C4-2B (cell line): ENCODE measurements around the gene SCAI.

Experiments used
- H3K27ac ChIP-seq: fragments of 450-650 bp; 2 replicates; pipeline ENCODE4 v1.5.1; 2017
- ZFX ChIP-seq: fragments of 450-650 bp; IDR thresholded peaks from 2 replicates; pipeline ENCODE4 v1.6.1; 2017
- TF ChIP-seq, protein P1 (sequence below): fragments of 450-650 bp; conservative IDR thresholded peaks from 2 replicates; pipeline ENCODE4 v1.5.1; 2017; ENCODE audit warnings: mild to moderate bottlenecking

Gene SCAI

DNA sequence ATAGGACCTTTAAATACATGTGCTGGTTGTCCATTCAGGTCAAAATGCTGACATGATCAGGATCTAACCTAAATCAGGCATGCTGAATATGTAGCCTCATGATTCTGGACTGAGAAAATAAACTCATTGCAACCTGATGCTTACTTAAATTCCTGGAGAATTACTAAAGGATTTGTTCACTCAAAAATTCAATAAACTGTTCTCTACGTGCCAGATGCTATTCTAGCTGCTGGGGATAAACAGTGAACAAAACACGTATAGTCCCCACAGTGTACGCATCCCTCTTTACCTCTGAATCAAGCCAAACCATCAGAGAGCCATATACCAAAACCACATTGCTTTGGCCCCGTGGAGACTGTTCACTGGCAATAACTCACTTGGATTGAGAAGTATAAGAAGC, 6.1 kb downstream of the SCAI start:
- TF ChIP-seq, protein P1, sequence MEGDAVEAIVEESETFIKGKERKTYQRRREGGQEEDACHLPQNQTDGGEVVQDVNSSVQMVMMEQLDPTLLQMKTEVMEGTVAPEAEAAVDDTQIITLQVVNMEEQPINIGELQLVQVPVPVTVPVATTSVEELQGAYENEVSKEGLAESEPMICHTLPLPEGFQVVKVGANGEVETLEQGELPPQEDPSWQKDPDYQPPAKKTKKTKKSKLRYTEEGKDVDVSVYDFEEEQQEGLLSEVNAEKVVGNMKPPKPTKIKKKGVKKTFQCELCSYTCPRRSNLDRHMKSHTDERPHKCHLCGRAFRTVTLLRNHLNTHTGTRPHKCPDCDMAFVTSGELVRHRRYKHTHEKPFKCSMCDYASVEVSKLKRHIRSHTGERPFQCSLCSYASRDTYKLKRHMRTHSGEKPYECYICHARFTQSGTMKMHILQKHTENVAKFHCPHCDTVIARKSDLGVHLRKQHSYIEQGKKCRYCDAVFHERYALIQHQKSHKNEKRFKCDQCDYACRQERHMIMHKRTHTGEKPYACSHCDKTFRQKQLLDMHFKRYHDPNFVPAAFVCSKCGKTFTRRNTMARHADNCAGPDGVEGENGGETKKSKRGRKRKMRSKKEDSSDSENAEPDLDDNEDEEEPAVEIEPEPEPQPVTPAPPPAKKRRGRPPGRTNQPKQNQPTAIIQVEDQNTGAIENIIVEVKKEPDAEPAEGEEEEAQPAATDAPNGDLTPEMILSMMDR, result no peak
- no peak for TF ChIP-seq ZFX
- H3K27ac ChIP-seq, result no peak overlapping the region

DNA sequence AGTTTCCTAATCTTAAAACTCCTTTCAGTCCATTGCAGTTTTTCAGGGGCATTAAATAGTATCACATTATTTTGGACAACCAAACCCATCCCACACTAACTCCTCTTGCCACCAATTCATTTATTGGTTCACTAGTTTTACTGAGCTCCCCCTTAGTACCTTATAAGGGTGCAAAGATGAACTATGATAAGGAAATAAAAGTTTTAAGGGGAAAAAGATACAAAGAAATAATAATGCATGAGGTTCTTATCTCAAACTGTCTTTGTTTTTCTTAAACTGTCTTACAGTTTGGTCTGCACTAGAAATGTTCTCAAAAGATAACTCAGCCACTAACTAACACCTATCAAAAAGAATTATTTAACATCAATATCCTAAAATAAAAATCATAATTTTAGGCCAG, 8.4 kb downstream of the SCAI start:
- TF ChIP-seq ZFX, result no peak
- TF ChIP-seq, protein P1, result no peak
- no peak overlapping the region for H3K27ac ChIP-seq

DNA sequence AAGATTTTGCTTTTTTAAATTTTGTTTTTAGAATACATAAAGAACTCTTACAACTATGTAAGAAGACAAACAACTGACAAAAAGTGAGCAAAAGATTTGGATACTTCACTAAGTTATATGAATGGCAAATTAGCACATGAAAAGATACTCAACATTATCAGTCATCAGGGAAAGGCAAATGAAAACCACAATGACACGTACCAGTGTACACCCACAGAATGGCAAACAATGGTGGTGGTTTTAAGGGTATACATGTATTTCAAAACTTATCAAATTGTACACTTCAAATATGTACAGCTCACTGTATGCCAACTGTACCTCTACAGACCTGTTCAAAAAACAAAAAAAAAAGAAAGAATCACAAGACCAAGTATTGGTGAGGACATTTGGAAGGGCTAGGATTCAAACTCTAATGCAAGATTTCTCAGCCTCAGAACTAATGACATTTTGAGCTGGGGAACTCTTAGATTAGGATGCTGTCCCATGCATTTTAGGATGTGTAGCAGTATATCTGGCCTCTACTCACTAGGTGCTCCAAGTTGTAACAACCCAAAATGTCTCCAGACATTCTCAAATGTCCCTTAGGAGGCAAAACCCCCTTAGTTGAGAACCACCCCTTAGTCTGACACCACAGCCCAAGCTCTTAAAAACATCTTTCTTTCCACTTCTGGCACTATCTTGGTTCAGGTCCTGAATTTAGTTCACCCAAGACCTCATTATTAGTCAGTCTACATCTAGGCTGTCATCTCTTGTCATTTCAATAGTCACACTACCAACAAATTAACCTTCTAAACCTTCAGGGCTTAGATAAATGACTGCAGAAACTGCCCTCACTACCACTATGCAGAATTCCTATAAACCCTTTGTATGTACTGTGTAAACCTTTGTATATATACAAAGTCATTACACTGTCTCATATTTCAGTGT, 9.7 kb downstream of the SCAI start:
- no peak overlapping the region for H3K27ac ChIP-seq

DNA sequence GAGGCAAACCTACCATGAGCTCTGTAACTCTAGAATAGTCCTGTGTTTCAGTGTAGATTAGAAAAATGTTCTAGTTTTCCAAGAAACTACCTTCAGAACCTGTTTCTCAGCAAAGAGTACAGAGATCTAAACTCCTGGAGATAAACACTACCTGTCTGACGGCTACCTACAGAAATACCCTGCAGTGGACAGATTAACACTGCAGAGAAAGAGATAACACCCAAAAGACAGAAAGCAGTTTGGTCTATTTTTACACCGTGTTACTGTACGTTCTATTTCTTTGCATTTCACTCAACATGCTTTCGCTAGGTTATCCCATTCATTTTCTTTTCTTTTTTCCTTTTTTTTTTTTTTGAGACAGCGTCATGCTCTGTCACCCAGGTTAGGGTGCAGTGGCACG, 11.6 kb downstream of the SCAI start:
- TF ChIP-seq, protein P1, result no peak
- no peak for TF ChIP-seq ZFX
- H3K27ac ChIP-seq, result no peak overlapping the region

More for the DNA sequence above, 9.7 kb downstream of the SCAI start:
- TF ChIP-seq, protein P1, result no peak
- no peak for TF ChIP-seq ZFX

DNA sequence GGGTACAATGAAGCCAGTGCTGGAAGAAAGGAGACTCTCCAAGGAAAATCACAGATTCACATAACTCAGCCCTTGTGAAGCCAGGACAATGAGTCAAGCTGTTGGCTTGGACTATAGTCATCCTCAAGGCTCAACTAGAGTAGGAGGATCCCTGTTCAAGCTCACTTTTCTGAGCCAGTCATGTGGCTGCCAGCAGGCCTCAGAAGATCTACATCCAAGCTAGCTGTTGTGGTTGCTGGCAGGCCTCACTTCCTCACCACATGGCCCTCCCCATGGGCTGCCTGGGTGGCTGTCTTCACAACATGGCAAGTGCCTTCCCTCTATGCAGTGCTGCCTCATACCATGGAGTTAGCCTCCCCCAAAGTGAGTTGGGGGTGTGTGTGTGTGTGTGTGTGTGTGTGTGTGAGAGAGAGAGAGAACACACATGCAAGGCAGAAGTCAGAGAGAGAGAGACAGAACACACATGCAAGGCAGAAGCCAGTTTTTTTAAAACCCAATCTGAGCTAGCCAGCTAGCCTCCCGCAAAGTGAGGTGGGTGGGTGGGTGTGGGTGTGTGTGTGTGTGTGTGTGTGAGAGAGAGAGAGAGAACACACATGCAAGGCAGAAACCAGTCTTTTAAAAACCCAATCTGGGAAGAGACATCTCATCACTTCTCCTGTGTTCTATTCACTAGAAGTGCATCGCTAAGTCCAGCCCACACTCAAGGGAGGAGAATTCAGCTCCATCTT, 17.1 kb downstream of the SCAI start:
- H3K27ac ChIP-seq, result no peak overlapping the region

DNA sequence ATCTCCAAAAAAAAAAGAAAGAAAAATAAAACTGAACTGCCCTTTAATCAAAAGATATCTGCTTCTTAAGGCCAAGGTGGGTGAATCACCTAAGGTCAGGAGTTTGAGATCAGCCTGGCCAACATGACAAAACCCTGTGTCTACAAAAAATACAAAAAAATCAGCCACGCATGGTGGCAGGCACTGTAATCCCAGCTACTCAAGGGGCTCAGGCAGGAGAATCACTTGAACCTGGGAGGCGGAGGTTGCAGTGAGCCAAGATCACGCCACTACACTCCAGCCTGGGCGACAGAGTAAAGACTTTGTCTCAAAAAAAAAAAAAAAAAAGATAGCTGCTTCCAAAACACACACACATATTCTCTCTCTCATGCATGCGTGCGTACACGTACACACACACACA, 17.8 kb downstream of the SCAI start:
- no peak for TF ChIP-seq ZFX
- TF ChIP-seq, protein P1, result no peak
- H3K27ac ChIP-seq, result no peak overlapping the region

More for the DNA sequence above, 17.1 kb downstream of the SCAI start:
- no peak for TF ChIP-seq ZFX
- TF ChIP-seq, protein P1, result no peak

DNA sequence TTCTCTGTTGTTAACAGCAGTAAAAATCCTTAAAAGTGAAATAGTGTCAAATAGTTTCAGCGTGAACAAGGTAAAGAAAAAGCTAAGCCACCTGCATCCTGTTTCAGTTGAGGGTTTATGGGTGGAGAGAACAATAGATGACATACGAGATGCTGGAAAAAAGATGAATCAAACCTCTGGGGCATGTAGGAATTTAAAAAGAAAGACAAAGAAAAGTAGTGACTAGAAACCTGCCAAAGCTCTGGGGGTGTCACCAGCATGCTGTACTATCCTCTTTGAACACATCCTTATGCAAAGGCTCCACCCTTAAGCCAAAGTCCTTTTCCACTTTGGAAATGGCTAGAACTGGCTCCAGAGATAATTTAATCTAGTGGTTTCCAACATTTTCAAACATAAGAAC, 22.2 kb downstream of the SCAI start:
- TF ChIP-seq, protein P1, result no peak
- TF ChIP-seq ZFX, result no peak
- H3K27ac ChIP-seq, result no peak overlapping the region
